Keratinocyte (primary cell): ENCODE results near the gene ANKRD44.

Source experiments
- CTCF ChIP-seq, 3 experiments: IDR thresholded peaks in 1 of 3; conservative IDR thresholded peaks in 1 of 3; optimal IDR thresholded peaks in 1 of 3; 2 replicates in 2 of 3; 3 replicates in 1 of 3; pipeline versions ENCODE3 to v1.5.1; 2011; ENCODE audit warnings: low read length in 3 of 3, mild to moderate bottlenecking in 3 of 3, moderate library complexity in 2 of 3, control low read depth in 1 of 3, inconsistent platforms in 1 of 3; ENCODE audit not compliant: insufficient read depth in 2 of 3; ENCODE audit errors: extremely low read depth in 1 of 3
- EZH2 ChIP-seq: IDR thresholded peaks from one replicate; pipeline ENCODE4 v1.6.1; 2012; ENCODE audit warnings: inconsistent platforms, mild to moderate bottlenecking, low read length, moderate library complexity

- TF ChIP-seq CTCF (optimal IDR thresholded peaks at IDR 0.05 in 1 of 3, IDR thresholded peaks at IDR 0.05 in 1 of 3, conservative IDR thresholded peaks at IDR 0.05 in 1 of 3; ENCODE audit: extremely low read depth in 1 of 3, insufficient read depth in 2 of 3, low read length in 3 of 3): no peak
- no peak for TF ChIP-seq EZH2
Measured at GRCh38 chr2:196954001-196954400, 356.6 kb downstream of the ANKRD44 start.
